ENCODE data around the gene ETS1. TPM values are rescaled to one million over a fixed set of nuclear protein-coding genes. Genes with fewer than 3 reads are reported as not detected.
A peak's percentile ranks its signal among the peaks of the same experiment; 100 is the strongest.

The ETS1 gene
- total RNA-seq, 4 donors from 2014 or later = 39.5 to 74.4 (median 59.7) TPM

DNA sequence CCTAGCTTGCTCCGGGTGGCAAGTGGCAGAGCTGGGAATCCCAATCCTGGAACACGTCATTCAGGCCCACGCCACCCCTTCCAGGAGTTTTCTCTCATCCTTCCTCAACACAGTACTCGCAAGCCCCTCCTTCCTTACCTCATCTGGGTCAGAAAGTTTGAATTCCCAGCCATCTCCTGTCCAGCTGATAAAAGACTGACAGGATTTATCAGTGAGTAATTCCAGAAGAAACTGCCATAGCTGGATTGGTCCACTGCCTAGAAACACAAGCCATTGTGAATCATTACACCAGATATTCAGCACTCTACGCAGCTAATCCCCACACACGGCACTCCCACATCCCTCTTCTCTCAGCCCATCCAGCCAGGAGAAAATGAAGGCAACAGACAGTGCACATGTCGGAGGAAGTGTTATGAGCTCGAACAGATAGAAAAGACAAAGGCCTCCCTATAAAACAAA, 124.0 kb downstream of the ETS1 start:
- no peak for TF ChIP-seq EP300 (IDR thresholded peaks at IDR 0.05)
- TF ChIP-seq POLR2AphosphoS5 (IDR thresholded peaks at IDR 0.05) = peak; percentile 10 to 19
- Histone ChIP-seq H3K4me3 (no peak overlapping the region), H3K27ac (replicated peaks in 1 of 4) (peak overlapping the region; percentile 45 to 70 (median 64)), H3K36me3 (peaks cover 7 to 76% (median 34%) of the 10 kb centered on the region in 4 donors), H3K4me1 (peaks cover 56 to 58% (median 57%) of the 10 kb centered on the region in 4 donors), H3K27me3 (no peaks in the 10 kb centered on the region), H3K9me3 (no peaks in the 10 kb centered on the region)
- DNase-seq (ENCODE audit: extremely low spot score) = peak; percentile 81
- intact Hi-C loops (cut with DNase I) = no loop called here
- 56% methylated on average over 8 of the region's 8 CpGs for WGBS

DNA sequence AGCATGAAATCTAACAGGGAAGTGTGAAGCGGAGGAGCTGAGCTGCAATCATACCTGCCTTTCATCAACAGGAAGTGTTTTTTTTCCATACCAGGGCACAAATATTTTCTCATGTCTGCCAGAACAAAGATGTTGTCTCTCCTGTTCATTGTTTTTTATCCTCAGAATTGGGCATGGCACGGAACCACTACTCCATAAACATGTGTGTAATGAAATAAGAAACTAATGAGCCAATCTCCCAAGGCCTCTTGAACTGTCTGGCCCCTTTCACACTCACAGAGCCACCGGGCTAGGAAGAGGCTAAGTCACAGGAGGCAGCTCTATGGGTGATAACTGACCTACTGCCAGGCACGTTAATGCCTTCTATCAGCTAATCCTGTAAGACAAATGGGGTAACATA, 124.4 kb downstream of the ETS1 start:
- Histone ChIP-seq H3K9me3 (no peaks in the 10 kb centered on the region), H3K36me3 (peaks cover 7 to 81% (median 35%) of the 10 kb centered on the region in 4 donors), H3K27ac (replicated peaks in 1 of 4) (peak overlapping the region; percentile 45 to 70 (median 64)), H3K4me1 (peaks cover 51 to 58% (median 55%) of the 10 kb centered on the region in 4 donors), H3K4me3 (no peak overlapping the region), H3K27me3 (no peaks in the 10 kb centered on the region)
- TF ChIP-seq POLR2A (IDR thresholded peaks at IDR 0.05; ENCODE audit: low read depth) = no peak
- no peak for TF ChIP-seq POLR2AphosphoS5 (IDR thresholded peaks at IDR 0.05)
- no peak for TF ChIP-seq EP300 (IDR thresholded peaks at IDR 0.05)
- TF ChIP-seq, protein P1, sequence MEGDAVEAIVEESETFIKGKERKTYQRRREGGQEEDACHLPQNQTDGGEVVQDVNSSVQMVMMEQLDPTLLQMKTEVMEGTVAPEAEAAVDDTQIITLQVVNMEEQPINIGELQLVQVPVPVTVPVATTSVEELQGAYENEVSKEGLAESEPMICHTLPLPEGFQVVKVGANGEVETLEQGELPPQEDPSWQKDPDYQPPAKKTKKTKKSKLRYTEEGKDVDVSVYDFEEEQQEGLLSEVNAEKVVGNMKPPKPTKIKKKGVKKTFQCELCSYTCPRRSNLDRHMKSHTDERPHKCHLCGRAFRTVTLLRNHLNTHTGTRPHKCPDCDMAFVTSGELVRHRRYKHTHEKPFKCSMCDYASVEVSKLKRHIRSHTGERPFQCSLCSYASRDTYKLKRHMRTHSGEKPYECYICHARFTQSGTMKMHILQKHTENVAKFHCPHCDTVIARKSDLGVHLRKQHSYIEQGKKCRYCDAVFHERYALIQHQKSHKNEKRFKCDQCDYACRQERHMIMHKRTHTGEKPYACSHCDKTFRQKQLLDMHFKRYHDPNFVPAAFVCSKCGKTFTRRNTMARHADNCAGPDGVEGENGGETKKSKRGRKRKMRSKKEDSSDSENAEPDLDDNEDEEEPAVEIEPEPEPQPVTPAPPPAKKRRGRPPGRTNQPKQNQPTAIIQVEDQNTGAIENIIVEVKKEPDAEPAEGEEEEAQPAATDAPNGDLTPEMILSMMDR (IDR thresholded peaks at IDR 0.05) = no peak
- no peak for DNase-seq (ENCODE audit: extremely low spot score)
- WGBS = 68% methylated on average over 4 of the region's 4 CpGs
- intact Hi-C loops (cut with DNase I) = no loop called here

DNA sequence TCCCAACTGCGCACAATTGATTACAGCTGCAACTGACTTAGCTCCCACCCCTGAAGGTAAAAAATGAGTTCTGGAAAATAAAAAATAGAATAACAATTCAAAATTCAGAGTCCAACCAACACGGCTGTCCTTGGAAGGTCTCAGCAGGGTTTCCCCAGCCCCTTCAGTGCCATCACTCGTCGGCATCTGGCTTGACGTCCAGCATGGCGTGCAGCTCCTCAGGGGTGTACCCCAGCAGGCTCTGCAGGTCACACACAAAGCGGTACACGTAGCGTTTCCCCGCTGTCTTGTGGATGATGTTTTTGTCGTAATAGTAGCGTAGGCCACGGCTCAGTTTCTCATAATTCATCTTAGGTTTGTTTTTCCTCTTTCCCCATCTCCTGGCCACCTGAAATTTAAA, 125.2 kb downstream of the ETS1 start:
- peak overlapping the region in 1 of 4 donors; percentile 61 for H3K27ac ChIP-seq (replicated peaks in 1 of 4)

DNA sequence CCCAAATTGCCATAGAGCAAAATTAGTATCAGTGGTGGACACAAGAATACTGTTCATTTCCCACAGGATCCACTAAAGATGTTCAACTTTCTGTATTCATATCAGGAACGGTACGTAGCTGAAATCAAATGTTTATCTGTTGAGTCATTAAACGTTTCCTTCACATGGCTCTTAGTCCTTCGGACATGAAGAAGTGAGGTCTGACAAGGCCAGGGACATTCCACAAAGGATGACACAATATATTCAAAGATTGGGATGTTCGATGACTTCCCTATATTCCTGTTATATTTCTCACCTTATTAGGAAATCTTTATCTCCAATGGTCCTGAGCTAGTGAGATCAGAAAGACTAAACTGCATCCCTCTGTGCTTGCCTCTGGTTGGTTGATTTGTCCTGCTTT, 129.0 kb downstream of the ETS1 start:
- Histone ChIP-seq H3K27ac (replicated peaks in 1 of 4) (peak overlapping the region; percentile 5 to 38 (median 32)), H3K27me3 (no peaks in the 10 kb centered on the region), H3K4me3 (no peak overlapping the region), H3K4me1 (peaks cover 13 to 27% (median 19%) of the 10 kb centered on the region in 4 donors), H3K9me3 (no peaks in the 10 kb centered on the region), H3K36me3 (peaks cover 7 to 65% (median 38%) of the 10 kb centered on the region in 4 donors)
- WGBS = 46% methylated on average over 5 of the region's 5 CpGs
- no peak for DNase-seq (ENCODE audit: extremely low spot score)
- TF ChIP-seq, protein P1 (IDR thresholded peaks at IDR 0.05) = no peak
- peak in 1 of 2 donors; percentile 22 for TF ChIP-seq POLR2AphosphoS5 (IDR thresholded peaks at IDR 0.05)
- intact Hi-C loops (cut with DNase I) = no loop called here

More for the DNA sequence above, 125.2 kb downstream of the ETS1 start:
- Histone ChIP-seq H3K4me3 (no peak overlapping the region), H3K4me1 (peaks cover 44 to 56% (median 48%) of the 10 kb centered on the region in 4 donors), H3K36me3 (peaks cover 7 to 81% (median 40%) of the 10 kb centered on the region in 4 donors), H3K9me3 (no peaks in the 10 kb centered on the region), H3K27me3 (no peaks in the 10 kb centered on the region)
- TF ChIP-seq POLR2A (IDR thresholded peaks at IDR 0.05; ENCODE audit: low read depth) (no peak), EP300 (IDR thresholded peaks at IDR 0.05) (no peak)
- TF ChIP-seq, protein P1 (IDR thresholded peaks at IDR 0.05) = no peak
- DNase-seq (ENCODE audit: extremely low spot score) = peak; percentile 39
- intact Hi-C loops (cut with DNase I) = no loop called here
- WGBS = 94% methylated on average over 13 of the region's 13 CpGs

DNA sequence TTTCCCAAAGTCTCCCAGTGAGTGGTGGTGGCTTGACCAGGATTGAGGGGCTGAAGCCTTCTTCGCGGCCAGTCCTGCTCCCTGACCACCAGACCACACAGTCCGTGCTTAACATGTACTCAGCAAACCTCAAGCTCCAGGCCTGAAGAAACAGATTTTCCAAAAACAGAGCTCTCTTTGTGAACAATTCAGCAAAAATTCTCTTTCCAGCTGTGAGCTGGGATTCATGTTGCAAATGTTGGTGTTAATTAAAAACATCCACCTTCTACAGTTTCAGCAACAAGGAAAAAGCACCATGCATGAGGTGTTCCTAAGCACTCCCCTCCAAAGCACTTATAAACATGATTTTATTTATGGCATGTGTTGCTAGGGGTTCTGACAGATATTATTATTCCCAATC, 129.5 kb downstream of the ETS1 start:
- Histone ChIP-seq H3K4me1 (peaks cover 13 to 27% (median 19%) of the 10 kb centered on the region in 4 donors), H3K36me3 (peaks cover 7 to 61% (median 36%) of the 10 kb centered on the region in 4 donors), H3K9me3 (no peaks in the 10 kb centered on the region), H3K4me3 (no peak overlapping the region), H3K27me3 (no peaks in the 10 kb centered on the region), H3K27ac (replicated peaks in 1 of 4) (peak overlapping the region; percentile 5 to 38 (median 32))
- no peak for DNase-seq (ENCODE audit: extremely low spot score)
- 100% methylated on average over 3 of the region's 3 CpGs for WGBS
- intact Hi-C loops (cut with DNase I) = loop anchor here (2.0 kb wide), 1 partner anchor 59 kb away; no protein-coding TSS in a partner anchor
- TF ChIP-seq EP300 (IDR thresholded peaks at IDR 0.05) = no peak
